DLD1 (cell line): ENCODE results near the gene TRAPPC12.
"Not testable (repeated sequence)": the region's sequence is repeated elsewhere in the genome, so short reads cannot be mapped to it uniquely, and the experiment has no call there.

Experiments used
- in situ Hi-C: cut with HindIII; loops from 2 replicates; pipeline ENCODE4 v1.10.0; 2017; ENCODE audit warnings: low sequenced_read_pairs

The TRAPPC12 gene

DNA sequence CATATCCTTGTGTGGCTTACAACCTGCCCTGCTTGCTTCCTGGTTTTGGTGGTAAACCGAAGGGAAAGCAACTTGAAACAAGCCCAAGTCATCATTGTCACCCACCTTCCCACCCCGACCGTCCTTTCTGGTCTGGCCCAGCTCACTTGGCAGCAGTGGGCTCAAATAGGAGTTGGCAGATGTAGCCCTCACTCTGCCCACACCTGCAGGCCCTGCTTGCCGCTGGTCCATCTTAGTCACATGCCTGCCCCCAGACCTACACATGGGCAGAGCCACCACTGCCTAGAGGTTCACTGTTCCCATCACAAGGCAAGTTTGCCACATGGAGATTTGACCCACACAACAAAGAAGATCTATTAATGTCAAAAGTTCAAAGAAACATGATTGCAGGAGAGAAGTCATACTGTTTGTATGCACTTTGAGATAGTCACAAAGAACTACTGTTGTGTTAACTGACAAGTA is 11.2 kb upstream of the TRAPPC12 start:
- in situ Hi-C loops, result no loop called here

DNA sequence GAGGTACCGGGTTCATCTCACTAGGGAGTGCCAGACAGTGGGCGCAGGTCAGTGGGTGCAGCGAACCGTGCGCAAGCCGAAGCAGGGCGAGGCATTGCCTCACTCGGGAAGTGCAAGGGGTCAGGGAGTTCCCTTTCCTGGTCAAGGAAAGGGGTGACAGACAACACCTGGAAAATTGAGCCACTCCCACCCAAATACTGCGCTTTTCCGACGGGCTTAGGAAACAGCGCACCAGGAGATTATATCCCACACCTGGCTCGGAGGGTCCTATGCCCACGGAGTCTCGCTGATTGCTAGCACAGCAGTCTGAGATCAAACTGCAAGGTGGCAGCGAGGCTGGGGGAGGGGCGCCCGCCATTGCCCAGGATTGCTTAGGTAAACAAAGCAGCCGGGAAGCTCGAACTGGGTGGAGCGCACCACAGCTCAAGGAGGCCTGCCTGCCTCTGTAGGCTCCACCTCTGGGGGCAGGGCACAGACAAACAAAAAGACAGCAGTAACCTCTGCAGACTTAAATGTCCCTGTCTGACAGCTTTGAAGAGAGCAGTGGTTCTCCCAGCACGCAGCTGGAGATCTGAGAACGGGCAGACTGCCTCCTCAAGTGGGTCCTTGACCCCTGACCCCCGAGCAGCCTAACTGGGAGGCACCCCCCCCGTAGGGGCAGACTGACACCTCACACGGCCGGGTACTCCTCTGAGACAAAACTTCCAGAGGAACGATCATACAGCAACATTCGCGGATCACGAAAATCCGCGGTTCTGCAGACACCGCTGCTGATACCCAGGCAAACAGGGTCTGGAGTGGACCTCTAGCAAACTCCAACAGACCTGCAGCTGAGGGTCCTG is 9.9 kb upstream of the TRAPPC12 start:
- in situ Hi-C loops, result not testable (repeated sequence)

DNA sequence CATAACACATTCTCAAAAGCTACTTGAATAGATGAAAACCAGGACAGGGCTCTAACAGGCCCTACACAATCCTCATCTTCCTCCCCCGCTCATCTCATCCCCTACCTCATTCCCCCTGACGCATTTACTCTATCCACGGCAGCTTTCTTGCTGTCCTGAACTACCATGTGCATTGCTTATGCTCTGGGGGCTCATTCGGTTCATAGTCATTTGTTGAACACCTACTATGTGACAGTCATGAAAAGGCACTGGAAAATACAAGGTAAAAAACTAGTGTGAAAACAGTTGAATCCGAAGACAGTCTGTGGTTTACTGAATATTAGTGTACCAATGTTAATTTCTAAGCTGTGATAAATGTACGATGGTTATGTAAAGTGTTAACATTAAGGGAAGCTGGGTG is 2.7 kb upstream of the TRAPPC12 start:
- in situ Hi-C loops, result no loop called here

DNA sequence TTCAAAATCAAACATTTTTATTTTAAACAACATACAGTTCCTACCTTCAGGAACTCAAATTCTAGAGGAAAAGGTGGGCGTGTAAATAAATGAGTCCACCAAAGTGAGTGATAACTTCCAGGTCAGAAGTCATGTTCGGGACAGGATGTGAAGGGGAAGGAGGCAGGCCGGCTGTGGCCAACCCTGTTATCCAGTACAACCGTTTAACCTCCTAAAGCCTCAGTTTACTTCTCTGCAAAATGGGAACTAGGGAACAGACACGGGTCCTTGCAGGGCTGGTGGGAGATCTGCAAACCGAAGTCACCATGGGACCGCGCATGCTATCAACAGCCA is 2.2 kb upstream of the TRAPPC12 start:
- in situ Hi-C loops, result no loop called here

DNA sequence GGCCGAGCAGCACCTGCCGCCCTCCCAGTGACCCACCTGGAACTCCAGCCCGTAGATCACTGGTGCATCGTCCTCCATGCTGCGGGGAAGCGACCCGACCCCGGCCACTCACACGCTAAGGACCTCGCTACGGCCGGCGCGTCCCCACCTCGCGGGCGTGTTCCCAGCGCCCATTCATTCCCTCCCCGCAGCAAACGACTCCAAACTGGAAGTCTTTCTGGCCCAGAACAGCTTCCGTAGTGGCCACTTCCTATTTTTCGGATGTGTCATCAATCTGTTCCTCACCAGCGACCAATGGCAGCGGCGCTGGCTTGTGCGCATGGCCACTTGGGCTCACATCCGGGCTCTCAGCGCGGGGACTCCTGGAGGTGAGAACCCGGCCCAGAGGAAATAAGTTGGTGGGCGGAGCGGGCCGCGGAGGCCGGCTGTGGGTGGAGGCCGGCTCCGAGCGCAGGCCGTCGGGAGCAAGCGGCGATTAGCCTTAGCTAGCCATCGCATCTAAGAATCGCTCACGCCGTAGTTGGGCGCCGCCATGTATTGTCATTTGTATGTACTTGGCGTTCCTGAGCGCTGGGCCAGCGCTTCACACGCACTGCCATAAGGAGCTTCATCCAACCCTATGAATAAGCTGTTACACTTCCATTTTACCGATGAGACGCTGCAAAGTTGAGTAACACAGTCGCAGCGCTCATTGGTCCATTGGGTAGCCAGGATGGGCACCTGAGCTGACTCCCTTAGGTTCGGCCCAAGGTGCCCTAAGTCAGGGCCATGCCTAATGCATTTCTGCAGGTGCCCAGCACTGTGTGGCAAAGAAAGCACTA is 1.7 kb upstream of the TRAPPC12 start, which contains the start of gene EIPR1:
Gene EIPR1 (minus strand): TSS at position 207 of the 821 bp plus-strand sequence. CDS start 129 bp downstream, at position 78.
- in situ Hi-C loops, result no loop called here

DNA sequence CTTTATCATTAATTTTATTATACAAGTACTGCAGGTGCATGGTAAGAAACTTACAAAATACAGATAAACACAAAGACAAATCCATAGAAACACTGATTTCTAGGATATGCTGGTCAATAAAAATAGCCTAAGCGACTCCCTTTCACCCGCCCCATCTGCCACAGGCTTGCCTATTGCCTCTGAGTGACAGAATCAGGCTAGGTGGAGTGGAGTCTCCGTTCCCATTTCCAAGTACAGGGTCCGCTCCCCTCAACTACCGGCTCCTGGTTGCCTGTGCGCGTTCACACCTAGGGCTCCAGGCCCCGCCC is 201 bp upstream of the TRAPPC12 start:
- in situ Hi-C loops, result no loop called here

DNA sequence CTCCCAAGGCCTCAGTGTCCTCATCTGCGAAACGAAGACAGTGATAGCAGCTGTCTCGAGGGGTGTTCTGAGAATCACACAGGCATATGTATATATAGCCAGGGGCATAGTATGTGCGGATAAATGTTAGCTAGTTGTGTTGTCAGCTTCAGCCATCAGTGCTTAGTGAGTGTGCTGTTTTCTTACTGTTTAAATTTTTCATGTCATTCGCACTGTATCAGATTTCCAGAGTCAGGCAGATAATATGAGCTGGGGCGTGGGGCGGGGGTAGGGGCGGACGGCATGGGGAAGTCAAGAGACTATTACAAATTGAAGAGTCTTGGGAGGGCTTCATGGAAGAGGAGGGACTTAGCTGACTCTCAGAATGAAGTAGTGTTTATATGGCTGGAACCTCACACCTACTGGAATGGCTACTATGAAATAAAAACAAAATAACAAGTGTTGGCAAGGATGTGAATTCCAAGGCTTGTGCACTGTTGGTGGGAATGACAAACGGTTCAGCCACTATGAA is 7.0 kb downstream of the TRAPPC12 start:
- in situ Hi-C loops, result no loop called here

DNA sequence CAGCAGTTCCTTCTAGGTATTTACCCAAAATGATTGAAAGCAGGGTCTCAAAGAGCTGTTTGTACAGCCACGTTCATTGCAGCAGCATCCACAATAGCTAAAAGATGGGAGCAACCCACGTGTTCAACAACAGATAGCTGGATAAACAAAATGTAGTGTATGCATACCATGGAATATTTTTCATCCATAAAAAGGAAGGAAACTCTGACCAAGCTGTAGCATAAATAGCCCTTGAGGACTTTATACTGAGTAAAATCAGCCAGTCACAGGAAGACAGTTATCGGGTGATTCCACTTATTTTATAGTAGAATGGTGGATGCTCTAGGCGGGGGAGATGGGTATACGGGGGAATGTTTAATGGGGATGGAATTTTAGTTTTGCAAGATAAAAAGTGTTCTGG is 7.5 kb downstream of the TRAPPC12 start:
- in situ Hi-C loops, result no loop called here

DNA sequence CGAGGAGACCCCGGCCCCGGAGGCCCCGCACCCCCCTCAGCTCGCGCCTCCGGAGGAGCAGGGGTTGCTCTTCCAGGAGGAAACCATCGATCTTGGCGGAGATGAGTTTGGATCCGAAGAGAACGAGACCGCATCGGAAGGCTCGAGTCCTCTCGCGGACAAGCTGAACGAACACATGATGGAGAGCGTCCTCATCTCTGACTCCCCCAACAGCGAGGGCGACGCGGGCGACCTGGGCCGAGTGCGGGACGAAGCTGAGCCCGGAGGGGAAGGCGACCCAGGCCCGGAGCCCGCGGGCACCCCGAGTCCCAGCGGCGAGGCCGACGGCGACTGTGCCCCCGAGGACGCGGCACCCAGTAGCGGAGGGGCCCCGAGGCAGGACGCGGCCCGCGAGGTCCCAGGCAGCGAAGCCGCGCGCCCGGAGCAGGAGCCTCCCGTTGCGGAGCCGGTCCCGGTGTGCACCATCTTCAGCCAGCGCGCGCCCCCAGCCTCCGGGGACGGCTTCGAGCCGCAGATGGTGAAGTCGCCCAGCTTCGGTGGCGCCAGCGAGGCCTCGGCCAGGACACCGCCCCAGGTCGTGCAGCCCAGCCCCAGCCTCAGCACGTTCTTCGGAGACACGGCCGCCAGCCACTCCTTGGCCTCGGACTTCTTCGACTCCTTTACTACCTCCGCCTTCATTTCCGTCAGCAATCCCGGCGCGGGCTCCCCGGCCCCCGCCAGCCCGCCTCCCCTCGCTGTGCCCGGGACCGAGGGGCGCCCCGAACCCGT is 8.3 kb downstream of the TRAPPC12 start:
- in situ Hi-C loops, result no loop called here

DNA sequence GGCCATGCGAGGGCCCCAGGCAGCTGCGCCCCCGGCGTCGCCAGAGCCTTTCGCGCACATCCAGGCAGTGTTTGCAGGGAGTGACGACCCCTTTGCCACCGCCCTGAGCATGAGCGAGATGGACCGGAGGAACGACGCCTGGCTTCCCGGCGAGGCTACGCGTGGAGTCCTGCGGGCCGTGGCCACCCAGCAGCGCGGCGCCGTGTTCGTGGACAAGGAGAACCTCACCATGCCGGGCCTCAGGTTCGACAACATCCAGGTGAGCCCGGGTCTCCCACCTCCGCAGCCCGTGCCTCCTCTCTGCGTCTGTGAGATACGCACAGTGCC is 8.9 kb downstream of the TRAPPC12 start:
- in situ Hi-C loops, result no loop called here

DNA sequence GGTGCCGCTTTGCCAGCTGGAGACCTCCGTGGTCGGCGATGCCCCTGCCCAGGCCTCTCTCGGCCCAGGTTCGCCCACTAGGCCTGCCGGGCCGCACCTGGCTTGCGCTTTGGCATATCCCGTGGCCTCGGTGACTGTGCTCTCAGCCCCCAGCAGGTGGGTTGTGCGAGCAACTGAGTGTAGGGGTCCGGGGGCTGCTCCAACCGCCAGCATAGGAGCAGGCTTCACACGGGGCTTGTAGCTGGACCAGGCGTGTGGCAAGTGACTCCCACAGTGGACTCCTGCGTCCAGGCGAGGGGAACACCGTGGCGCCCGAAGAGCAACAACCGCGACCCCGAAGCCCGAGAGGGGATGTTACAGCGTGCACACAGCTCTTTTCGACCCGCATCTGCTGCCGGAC is 9.7 kb downstream of the TRAPPC12 start:
- in situ Hi-C loops, result no loop called here

DNA sequence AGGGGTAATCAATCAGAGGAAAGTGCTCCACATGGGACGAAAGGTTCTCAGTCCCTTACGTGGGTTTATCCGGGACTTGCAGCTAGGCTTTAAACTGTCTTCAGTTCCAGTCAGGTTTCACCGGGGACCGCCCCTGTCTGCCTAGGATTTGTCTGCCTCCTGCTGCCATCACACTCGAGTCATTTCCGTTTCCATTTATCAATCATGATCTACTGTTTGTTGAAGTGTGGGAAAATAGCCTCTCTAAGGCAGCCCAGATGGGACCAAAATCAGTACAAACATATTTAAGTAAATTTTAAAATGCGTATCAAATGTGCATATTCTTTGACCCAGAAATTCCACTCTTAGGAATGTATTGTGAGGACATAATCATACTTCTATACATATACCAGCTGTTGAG is 10.5 kb downstream of the TRAPPC12 start:
- in situ Hi-C loops, result no loop called here

DNA sequence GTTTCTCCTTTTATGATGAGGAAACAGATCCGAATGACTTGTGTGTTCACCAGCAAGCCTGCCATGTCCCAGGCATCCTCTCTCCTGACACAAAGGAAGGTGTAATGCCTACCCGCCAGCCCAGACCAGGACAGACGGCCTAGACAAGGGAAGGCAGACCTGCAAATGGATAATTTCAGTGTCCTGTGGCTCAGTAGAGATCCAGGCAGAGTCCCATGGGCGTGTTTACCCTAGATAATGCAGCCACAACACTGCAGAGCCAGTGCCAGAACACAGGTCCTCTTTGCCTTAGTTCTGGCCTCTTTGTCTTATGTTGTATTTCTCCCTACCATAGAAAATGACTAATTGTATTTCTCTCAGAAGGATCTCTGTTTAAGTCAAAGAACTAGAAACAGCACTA is 12.7 kb downstream of the TRAPPC12 start:
- in situ Hi-C loops, result no loop called here

DNA sequence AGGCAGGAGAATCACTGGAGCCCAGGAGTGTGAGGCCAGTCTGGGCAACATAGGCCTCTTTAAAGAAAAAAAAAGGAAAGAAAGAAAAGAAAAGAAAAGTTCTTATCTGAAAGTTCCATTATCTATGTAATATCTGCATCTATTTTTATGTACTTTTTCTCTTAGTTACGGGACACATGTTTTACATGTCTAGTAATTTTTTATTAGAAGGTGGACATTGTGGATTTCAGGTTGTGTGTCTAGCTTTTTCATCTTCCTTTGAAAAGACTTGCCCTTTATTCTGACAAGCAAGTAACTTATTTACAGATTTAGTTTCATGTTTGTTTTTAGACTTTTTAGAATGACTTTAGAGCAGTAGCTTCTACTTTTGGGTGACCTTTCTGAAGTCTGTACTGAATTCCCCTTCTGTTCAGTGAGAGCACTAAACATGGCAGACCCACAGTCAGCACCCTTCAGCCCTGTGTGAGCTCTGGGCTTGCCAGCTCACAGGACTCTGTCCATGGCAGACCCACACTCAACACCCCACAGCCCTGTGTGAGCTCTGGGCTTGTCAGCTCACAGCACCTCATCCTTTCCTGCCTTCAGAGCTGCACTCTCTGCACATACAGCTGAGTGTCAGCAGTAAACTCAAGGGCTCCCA is 17.5 kb downstream of the TRAPPC12 start:
- in situ Hi-C loops, result no loop called here

DNA sequence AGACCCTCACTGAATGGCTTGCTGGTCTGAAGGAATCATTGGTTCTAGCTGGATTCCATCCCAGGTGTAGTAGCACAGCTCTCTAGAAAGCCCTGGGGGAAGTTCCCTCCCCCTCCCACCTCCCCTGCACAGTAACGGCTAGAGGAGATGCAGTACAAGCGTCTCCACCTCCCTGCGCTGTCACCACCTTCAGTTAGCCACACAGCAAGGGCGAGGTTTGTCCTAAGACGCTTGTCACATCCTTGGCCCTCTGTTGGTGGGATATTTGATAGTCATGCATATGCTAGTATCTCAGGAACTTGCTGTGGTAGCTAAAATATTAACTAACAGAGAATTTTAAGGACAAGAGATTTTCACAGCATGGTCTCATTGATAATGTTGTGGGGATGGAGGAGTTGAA is 19.4 kb downstream of the TRAPPC12 start:
- in situ Hi-C loops, result no loop called here

DNA sequence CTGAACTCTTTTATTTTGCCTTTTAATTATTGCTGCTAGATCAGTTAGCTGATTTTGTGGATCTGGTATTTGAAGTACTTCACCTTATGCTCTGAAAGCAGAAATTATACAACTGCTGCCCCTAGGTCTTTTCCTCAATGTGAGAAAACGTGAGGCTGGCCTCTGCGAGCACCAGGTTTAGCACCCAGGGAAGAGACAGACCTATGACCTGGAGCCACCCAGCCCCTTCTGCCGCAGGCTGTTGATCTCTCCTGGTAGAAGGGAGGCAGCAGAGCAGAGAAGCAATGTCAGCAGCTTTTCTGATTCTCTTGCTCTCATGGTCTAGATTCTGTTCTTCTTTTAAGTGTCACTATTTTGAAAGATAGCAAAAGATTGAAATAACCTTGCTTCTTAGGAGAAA is 19.9 kb downstream of the TRAPPC12 start:
- in situ Hi-C loops, result no loop called here

DNA sequence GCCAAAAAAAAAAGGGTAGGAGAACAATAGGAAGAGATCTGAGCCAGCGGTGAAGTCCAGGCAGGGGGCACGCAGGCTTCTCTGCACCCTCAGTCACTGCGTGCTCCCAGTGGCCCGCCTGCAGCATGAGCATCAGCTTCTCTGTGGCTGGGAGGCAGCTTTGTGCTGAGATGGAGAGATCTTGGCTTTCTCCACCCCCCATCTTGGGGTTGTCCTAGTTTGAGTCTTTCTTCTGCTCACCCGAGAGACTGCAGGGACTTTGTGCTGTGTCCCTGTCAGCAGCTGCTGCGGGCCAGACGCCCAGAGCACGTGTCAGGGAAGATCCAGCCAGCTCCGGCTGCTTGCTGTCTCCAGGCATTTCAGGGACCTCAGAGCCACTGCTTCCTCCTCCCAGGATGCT is 20.3 kb downstream of the TRAPPC12 start:
- in situ Hi-C loops, result no loop called here

DNA sequence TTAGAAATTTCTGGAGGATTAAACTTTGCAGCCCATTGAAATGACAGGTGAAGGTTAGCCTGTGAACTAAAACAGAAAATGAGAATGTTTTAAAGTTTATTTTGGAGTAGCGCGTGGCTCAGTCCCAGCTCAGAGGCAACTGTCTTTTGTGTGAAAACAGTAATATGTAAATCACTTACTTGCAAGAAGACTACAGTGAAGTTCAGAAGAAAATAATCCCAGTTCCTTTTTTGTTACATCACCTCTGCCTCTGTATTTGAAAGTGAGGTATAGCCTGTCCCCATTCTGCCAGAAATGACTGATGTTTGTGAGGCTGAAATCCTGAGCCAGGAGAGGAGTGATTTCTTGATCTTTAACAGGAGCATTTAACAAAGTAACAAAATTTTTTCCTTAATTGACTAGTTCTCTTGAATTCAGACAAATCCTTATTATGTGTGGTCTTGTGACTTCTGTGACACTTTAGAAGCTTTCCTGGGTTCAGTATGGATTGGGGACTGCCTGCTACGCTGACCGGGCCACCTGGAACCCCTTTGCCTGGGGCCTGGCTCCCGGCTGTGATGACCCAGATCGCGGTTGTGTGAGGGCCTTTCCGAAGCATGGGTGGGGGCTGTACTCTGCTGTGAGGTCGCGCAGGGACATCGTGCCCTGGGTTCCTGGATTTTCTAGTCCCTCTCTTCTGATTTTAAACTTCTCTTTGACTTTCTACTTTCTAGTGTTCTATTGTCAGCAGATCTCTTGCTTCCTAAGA is 24.3 kb downstream of the TRAPPC12 start:
- in situ Hi-C loops, result no loop called here

DNA sequence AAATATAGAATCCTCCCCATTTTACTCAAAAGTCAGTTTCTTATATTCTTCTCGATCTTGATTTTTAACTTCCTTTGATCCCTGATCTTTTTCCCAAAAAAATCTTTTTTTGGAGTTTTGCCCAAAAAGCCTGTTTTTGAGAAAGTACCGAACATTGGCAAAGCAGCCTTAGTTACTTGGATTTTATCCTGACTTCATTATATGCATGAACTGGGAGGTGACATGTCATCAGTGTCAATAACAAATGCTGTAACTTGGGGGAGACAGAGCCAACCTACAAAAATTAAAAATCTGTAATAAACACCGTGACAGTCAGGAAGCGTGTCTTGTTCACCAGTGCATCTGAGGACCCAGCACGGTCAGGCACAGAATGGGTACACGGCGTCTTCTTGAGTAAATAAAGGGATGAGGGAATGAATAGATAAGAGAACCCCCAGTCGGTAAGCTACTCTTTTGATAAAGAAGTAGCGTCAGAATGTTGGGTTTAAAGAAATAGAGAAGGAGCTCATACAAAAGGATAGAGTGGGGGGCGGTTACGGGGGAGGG is 24.9 kb downstream of the TRAPPC12 start:
- in situ Hi-C loops, result no loop called here

DNA sequence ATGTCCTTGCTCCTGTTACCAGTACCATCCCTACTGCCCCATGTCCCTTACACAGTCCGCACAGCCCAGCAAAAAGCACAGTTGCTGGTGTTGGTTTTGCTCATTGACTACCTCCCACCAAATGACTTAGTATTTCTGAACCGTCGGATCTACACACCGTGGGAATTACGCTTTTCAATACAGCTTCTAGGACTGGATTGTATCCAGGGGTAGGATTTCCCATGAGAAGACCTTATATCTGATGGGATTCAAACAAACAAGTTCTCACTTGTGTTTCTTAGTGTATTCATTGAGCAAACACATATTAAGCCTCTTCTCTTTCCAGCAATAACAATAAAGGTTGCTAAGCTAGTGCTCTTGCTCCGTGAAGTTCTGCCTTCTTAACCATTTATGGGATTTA is 25.8 kb downstream of the TRAPPC12 start:
- in situ Hi-C loops, result no loop called here
